ENCODE data around the gene TKT.
"Not testable (repeated sequence)": the region's sequence is repeated elsewhere in the genome, so short reads cannot be mapped to it uniquely, and the experiment has no call there.

TKT gene

DNA sequence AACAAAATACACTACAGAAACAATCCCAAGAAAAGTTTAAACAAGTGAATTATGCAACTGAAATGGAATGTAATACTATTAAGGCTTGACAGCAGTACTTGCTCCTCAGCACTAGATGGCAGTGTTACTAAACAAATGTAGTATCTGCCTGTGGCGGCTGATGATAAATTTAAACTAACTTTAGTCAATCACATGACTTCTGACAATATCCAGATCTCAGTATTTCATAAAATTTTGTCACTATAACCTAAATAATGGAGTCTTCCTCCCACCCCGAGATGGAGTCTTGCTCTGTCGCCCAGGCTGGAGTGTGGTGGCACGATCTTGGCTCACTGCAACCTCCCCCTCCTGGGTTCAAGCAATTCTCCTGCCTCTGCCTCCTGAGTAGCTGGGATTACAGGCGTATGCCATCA is 43.8 kb upstream of the TKT start:
- H2BK120ac ChIP-seq (ENCODE audit: low read depth, low read length); H3K4me2 ChIP-seq (ENCODE audit: insufficient read depth, low read length, poor library complexity, severe bottlenecking); H3K14ac ChIP-seq (ENCODE audit: low read length); H2BK5ac ChIP-seq (ENCODE audit: low read length); H3K4ac ChIP-seq (ENCODE audit: low read length); H2BK15ac ChIP-seq (ENCODE audit: low read length); H3K18ac ChIP-seq (ENCODE audit: low read length); H3K27ac ChIP-seq (replicated peaks; ENCODE audit: low read length); H3K9ac ChIP-seq (ENCODE audit: low read depth, low read length, poor library complexity); H3K79me1 ChIP-seq (ENCODE audit: low read depth, low read length); H3K23ac ChIP-seq (ENCODE audit: low read depth, low read length, poor library complexity); H4K91ac ChIP-seq (ENCODE audit: low read depth, low read length, poor library complexity); H3K4me3 ChIP-seq (ENCODE audit: low read length in 2 of 2); H2BK12ac ChIP-seq (ENCODE audit: low read length); H3K9me3 ChIP-seq (replicated peaks in 1 of 2; ENCODE audit: control insufficient read depth in 2 of 2, insufficient read depth in 1 of 2, low read depth in 1 of 2, low read length in 2 of 2); H3K4me1 ChIP-seq (ENCODE audit: control insufficient read depth in 2 of 2, insufficient read depth in 1 of 2, low read depth in 1 of 2, low read length in 2 of 2); H4K8ac ChIP-seq (ENCODE audit: low read depth, low read length); H3K27me3 ChIP-seq (ENCODE audit: control insufficient read depth in 3 of 3, insufficient read depth in 3 of 3, low read depth in 1 of 3, low read length in 3 of 3); H2AK5ac ChIP-seq (ENCODE audit: low read depth, low read length); H2AFZ ChIP-seq (ENCODE audit: low read length): not testable (repeated sequence)
- peak; percentile 11 for DNase-seq (ENCODE audit: low spot score)
- H3K36me3 ChIP-seq (replicated peaks in 1 of 2; ENCODE audit: control insufficient read depth in 2 of 2, insufficient read depth in 2 of 2, low read length in 2 of 2): peaks cover 5 to 79% of the 10 kb centered on the region in 2 donors
- WGBS, 2 donors (ENCODE audit: extremely low coverage in 2 of 2, insufficient read length in 2 of 2, insufficient replicate concordance in 1 of 2): no CpG with 5 or more reads among the region's 5 CpGs

DNA sequence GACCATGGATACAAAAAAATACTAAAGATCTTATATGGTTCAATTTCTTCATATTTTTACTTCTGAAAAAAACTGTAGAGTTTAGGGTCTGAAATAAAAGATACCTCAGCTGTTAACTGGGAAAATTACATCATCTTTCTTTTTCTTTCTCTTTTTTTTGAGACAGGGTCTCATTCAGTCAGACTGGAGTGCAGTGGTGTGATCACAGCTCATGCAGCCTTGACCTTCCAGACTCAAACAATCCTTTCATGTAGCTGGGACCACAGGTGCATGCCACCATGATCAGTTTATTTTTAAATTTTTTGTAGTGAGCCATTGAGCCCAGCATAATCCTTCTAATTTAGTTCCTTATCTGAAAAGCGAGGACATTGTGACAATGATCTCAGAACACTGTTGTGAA is 39.6 kb upstream of the TKT start:
- no peak overlapping the region for H2BK15ac ChIP-seq (ENCODE audit: low read length)
- H3K14ac ChIP-seq (ENCODE audit: low read length): no peak overlapping the region
- H3K36me3 ChIP-seq (replicated peaks in 1 of 2; ENCODE audit: control insufficient read depth in 2 of 2, insufficient read depth in 2 of 2, low read length in 2 of 2): peaks cover 11 to 73% of the 10 kb centered on the region in 2 donors
- H3K9ac ChIP-seq (ENCODE audit: low read depth, low read length, poor library complexity): no peak overlapping the region
- H4K91ac ChIP-seq (ENCODE audit: low read depth, low read length, poor library complexity): no peak overlapping the region
- no CpG with 5 or more reads among the region's 1 CpG for WGBS, 2 donors (ENCODE audit: extremely low coverage in 2 of 2, insufficient read length in 2 of 2, insufficient replicate concordance in 1 of 2)
- no peak overlapping the region for H3K4ac ChIP-seq (ENCODE audit: low read length)
- no peak overlapping the region for H2BK120ac ChIP-seq (ENCODE audit: low read depth, low read length)
- H2BK5ac ChIP-seq (ENCODE audit: low read length): no peak overlapping the region
- H2AK5ac ChIP-seq (ENCODE audit: low read depth, low read length): no peak overlapping the region
- no peak overlapping the region for H3K27ac ChIP-seq (replicated peaks; ENCODE audit: low read length)
- no peak overlapping the region for H2BK12ac ChIP-seq (ENCODE audit: low read length)
- H3K9me3 ChIP-seq (replicated peaks in 1 of 2; ENCODE audit: control insufficient read depth in 2 of 2, insufficient read depth in 1 of 2, low read depth in 1 of 2, low read length in 2 of 2): no peaks in the 10 kb centered on the region
- DNase-seq (ENCODE audit: low spot score): no peak
- H3K4me2 ChIP-seq (ENCODE audit: insufficient read depth, low read length, poor library complexity, severe bottlenecking): no peak overlapping the region
- H3K4me3 ChIP-seq (ENCODE audit: low read length in 2 of 2): no peak overlapping the region
- no peaks in the 10 kb centered on the region for H3K4me1 ChIP-seq (ENCODE audit: control insufficient read depth in 2 of 2, insufficient read depth in 1 of 2, low read depth in 1 of 2, low read length in 2 of 2)
- no peak overlapping the region for H2AFZ ChIP-seq (ENCODE audit: low read length)
- no peak overlapping the region for H4K8ac ChIP-seq (ENCODE audit: low read depth, low read length)
- no peak overlapping the region for H3K18ac ChIP-seq (ENCODE audit: low read length)
- no peaks in the 10 kb centered on the region for H3K27me3 ChIP-seq (ENCODE audit: control insufficient read depth in 3 of 3, insufficient read depth in 3 of 3, low read depth in 1 of 3, low read length in 3 of 3)
- H3K79me1 ChIP-seq (ENCODE audit: low read depth, low read length): no peaks in the 10 kb centered on the region
- no peak overlapping the region for H3K23ac ChIP-seq (ENCODE audit: low read depth, low read length, poor library complexity)

DNA sequence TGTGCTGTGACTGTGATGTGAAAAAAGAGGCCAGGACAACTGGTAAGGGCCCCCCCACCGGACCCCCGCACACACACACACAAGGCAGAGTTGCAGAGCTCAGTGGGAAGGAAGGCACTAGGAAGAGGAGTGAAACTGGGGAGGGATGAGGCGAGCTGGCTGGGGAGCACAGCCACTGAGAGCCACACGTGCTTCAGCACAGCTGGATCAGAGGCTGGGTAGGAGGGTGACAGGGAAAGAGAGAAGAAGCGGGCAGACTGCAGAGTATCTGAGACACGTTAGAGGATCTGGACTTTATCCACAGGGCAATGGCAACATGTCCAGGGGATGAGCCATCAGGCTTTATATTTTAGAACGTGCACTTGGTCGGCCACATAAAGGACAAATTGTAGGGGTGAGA is 38.0 kb upstream of the TKT start:
- H3K9ac ChIP-seq (ENCODE audit: low read depth, low read length, poor library complexity): no peak overlapping the region
- H2AFZ ChIP-seq (ENCODE audit: low read length): no peak overlapping the region
- no peaks in the 10 kb centered on the region for H3K79me1 ChIP-seq (ENCODE audit: low read depth, low read length)
- no peak for DNase-seq (ENCODE audit: low spot score)
- no peak overlapping the region for H3K23ac ChIP-seq (ENCODE audit: low read depth, low read length, poor library complexity)
- H3K27me3 ChIP-seq (ENCODE audit: control insufficient read depth in 3 of 3, insufficient read depth in 3 of 3, low read depth in 1 of 3, low read length in 3 of 3): no peaks in the 10 kb centered on the region
- no CpG with 5 or more reads among the region's 8 CpGs for WGBS, 2 donors (ENCODE audit: extremely low coverage in 2 of 2, insufficient read length in 2 of 2, insufficient replicate concordance in 1 of 2)
- no peak overlapping the region for H4K8ac ChIP-seq (ENCODE audit: low read depth, low read length)
- H3K4me2 ChIP-seq (ENCODE audit: insufficient read depth, low read length, poor library complexity, severe bottlenecking): no peak overlapping the region
- no peak overlapping the region for H4K91ac ChIP-seq (ENCODE audit: low read depth, low read length, poor library complexity)
- no peak overlapping the region for H3K4me3 ChIP-seq (ENCODE audit: low read length in 2 of 2)
- H2AK5ac ChIP-seq (ENCODE audit: low read depth, low read length): no peak overlapping the region
- H3K4ac ChIP-seq (ENCODE audit: low read length): no peak overlapping the region
- H3K36me3 ChIP-seq (replicated peaks in 1 of 2; ENCODE audit: control insufficient read depth in 2 of 2, insufficient read depth in 2 of 2, low read length in 2 of 2): peaks cover 14 to 73% of the 10 kb centered on the region in 2 donors
- no peak overlapping the region for H2BK12ac ChIP-seq (ENCODE audit: low read length)
- peaks cover 0 to 2% of the 10 kb centered on the region in 2 donors for H3K4me1 ChIP-seq (ENCODE audit: control insufficient read depth in 2 of 2, insufficient read depth in 1 of 2, low read depth in 1 of 2, low read length in 2 of 2)
- H3K27ac ChIP-seq (replicated peaks; ENCODE audit: low read length): no peak overlapping the region
- no peak overlapping the region for H2BK120ac ChIP-seq (ENCODE audit: low read depth, low read length)
- H3K18ac ChIP-seq (ENCODE audit: low read length): no peak overlapping the region
- no peak overlapping the region for H2BK5ac ChIP-seq (ENCODE audit: low read length)
- no peak overlapping the region for H2BK15ac ChIP-seq (ENCODE audit: low read length)
- no peaks in the 10 kb centered on the region for H3K9me3 ChIP-seq (replicated peaks in 1 of 2; ENCODE audit: control insufficient read depth in 2 of 2, insufficient read depth in 1 of 2, low read depth in 1 of 2, low read length in 2 of 2)
- no peak overlapping the region for H3K14ac ChIP-seq (ENCODE audit: low read length)

DNA sequence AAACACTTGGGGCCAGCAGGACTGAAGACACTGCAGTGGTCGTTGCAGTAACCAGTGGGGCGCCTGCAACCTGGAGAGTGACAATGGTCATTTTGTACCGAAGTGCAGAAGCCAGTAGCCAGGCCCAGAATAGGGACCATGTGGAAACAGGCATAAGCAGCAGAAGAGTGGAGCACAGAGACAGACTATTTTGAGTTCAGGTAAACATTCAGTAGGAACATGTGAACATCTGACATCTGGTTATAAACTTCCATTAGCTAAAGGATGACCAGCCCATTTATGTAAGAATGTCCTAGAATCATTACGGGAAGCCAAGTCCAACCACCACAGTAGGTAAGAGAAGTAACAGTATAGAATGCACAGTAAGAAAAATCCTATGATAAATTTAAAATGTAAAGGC is 32.4 kb upstream of the TKT start:
- Histone ChIP-seq H3K4me2 (ENCODE audit: insufficient read depth, low read length, poor library complexity, severe bottlenecking) (no peak overlapping the region), H3K9me3 (replicated peaks in 1 of 2; ENCODE audit: control insufficient read depth in 2 of 2, insufficient read depth in 1 of 2, low read depth in 1 of 2, low read length in 2 of 2) (no peaks in the 10 kb centered on the region), H2AFZ (ENCODE audit: low read length) (no peak overlapping the region), H3K27ac (replicated peaks; ENCODE audit: low read length) (no peak overlapping the region), H3K4me3 (ENCODE audit: low read length in 2 of 2) (no peak overlapping the region), H3K9ac (ENCODE audit: low read depth, low read length, poor library complexity) (no peak overlapping the region), H2BK120ac (ENCODE audit: low read depth, low read length) (no peak overlapping the region), H3K14ac (ENCODE audit: low read length) (no peak overlapping the region), H4K91ac (ENCODE audit: low read depth, low read length, poor library complexity) (no peak overlapping the region), H2BK15ac (ENCODE audit: low read length) (no peak overlapping the region), H3K27me3 (ENCODE audit: control insufficient read depth in 3 of 3, insufficient read depth in 3 of 3, low read depth in 1 of 3, low read length in 3 of 3) (no peaks in the 10 kb centered on the region), H3K4ac (ENCODE audit: low read length) (no peak overlapping the region), H3K23ac (ENCODE audit: low read depth, low read length, poor library complexity) (no peak overlapping the region), H2BK12ac (ENCODE audit: low read length) (no peak overlapping the region), H3K4me1 (ENCODE audit: control insufficient read depth in 2 of 2, insufficient read depth in 1 of 2, low read depth in 1 of 2, low read length in 2 of 2) (peaks cover 13 to 33% of the 10 kb centered on the region in 2 donors), H3K79me1 (ENCODE audit: low read depth, low read length) (no peaks in the 10 kb centered on the region), H3K18ac (ENCODE audit: low read length) (no peak overlapping the region), H3K36me3 (replicated peaks in 1 of 2; ENCODE audit: control insufficient read depth in 2 of 2, insufficient read depth in 2 of 2, low read length in 2 of 2) (peaks cover 23 to 77% of the 10 kb centered on the region in 2 donors), H2BK5ac (ENCODE audit: low read length) (no peak overlapping the region), H2AK5ac (ENCODE audit: low read depth, low read length) (no peak overlapping the region), H4K8ac (ENCODE audit: low read depth, low read length) (no peak overlapping the region)
- no CpG with 5 or more reads among the region's 4 CpGs for WGBS, 2 donors (ENCODE audit: extremely low coverage in 2 of 2, insufficient read length in 2 of 2, insufficient replicate concordance in 1 of 2)
- no peak for DNase-seq (ENCODE audit: low spot score)
